ENCODE measurements around the gene SLC25A31. TPM values are rescaled to one million over a fixed set of nuclear protein-coding genes. Genes with fewer than 3 reads are reported as not detected.

SLC25A31 gene
- total and polyA plus RNA-seq, 8 donors, result 0.07 TPM; not detected in 7

- WGBS, 2 donors, result 93 to 97% methylated on average over 4 of the region's 4 CpGs
- DNase-seq, result no peak
- no peak overlapping the region for H3K4me3 ChIP-seq
- H3K9me3 ChIP-seq, result no peaks in the 10 kb centered on the region
- TF ChIP-seq CTCF (IDR thresholded peaks at IDR 0.05), result no peak
- H3K36me3 ChIP-seq, result no peaks in the 10 kb centered on the region
- no peak for FAIRE-seq
- no peaks in the 10 kb centered on the region for H3K4me1 ChIP-seq
- no peak overlapping the region for H3K27ac ChIP-seq
- no peaks in the 10 kb centered on the region for H3K27me3 ChIP-seq
- intact Hi-C loops (cut with DNase I), result no loop called here
- ATAC-seq, result no peak
Measured at GRCh38 chr4:127775843-127776242, 45.6 kb downstream of the SLC25A31 start.

- Histone ChIP-seq H3K4me1 (no peaks in the 10 kb centered on the region), H3K9me3 (no peaks in the 10 kb centered on the region), H3K36me3 (no peaks in the 10 kb centered on the region), H3K4me3 (no peak overlapping the region), H3K27ac (no peak overlapping the region), H3K27me3 (no peaks in the 10 kb centered on the region)
- intact Hi-C loops (cut with DNase I), result no loop called here
- WGBS, 2 donors, result 91 to 94% methylated on average over 2 of the region's 2 CpGs
- DNase-seq (no peak), ATAC-seq (no peak), FAIRE-seq (no peak)
- TF ChIP-seq CTCF (IDR thresholded peaks at IDR 0.05), result no peak
Measured at GRCh38 chr4:127776620-127777019, 46.4 kb downstream of the SLC25A31 start.

GRCh38 chr4:127777487-127777886 is 47.3 kb downstream of the SLC25A31 start:
- no peak for DNase-seq
- no peak for TF ChIP-seq CTCF (IDR thresholded peaks at IDR 0.05)
- FAIRE-seq, result no peak
- 73 to 77% methylated on average over 3 of the region's 3 CpGs for WGBS, 2 donors
- intact Hi-C loops (cut with DNase I), result no loop called here
- Histone ChIP-seq H3K4me3 (no peak overlapping the region), H3K36me3 (no peaks in the 10 kb centered on the region), H3K27ac (no peak overlapping the region), H3K4me1 (no peaks in the 10 kb centered on the region), H3K9me3 (no peaks in the 10 kb centered on the region), H3K27me3 (no peaks in the 10 kb centered on the region)
- ATAC-seq, result no peak

- no peak for DNase-seq
- Histone ChIP-seq H3K4me3 (no peak overlapping the region), H3K9me3 (no peaks in the 10 kb centered on the region), H3K27me3 (no peaks in the 10 kb centered on the region), H3K4me1 (no peaks in the 10 kb centered on the region), H3K27ac (no peak overlapping the region), H3K36me3 (no peaks in the 10 kb centered on the region)
- intact Hi-C loops (cut with DNase I), result no loop called here
- no peak for FAIRE-seq
- no peak for ATAC-seq
- 10 to 13% methylated on average over 2 of the region's 2 CpGs for WGBS, 2 donors
- no peak for TF ChIP-seq CTCF (IDR thresholded peaks at IDR 0.05)
Measured at GRCh38 chr4:127778102-127778501, 47.9 kb downstream of the SLC25A31 start.

GRCh38 chr4:127780598-127780997 is 50.4 kb downstream of the SLC25A31 start:
- Histone ChIP-seq H3K36me3 (no peaks in the 10 kb centered on the region), H3K9me3 (no peaks in the 10 kb centered on the region), H3K27me3 (no peaks in the 10 kb centered on the region), H3K4me1 (no peaks in the 10 kb centered on the region), H3K4me3 (no peak overlapping the region), H3K27ac (no peak overlapping the region)
- intact Hi-C loops (cut with DNase I), result no loop called here
- WGBS, 2 donors, result 97% methylated on average over 12 of the region's 12 CpGs
- FAIRE-seq (no peak), DNase-seq (peak in 1 of 6 donors; percentile 49), ATAC-seq (no peak)
- TF ChIP-seq CTCF (IDR thresholded peaks at IDR 0.05), result no peak
